Hepatocyte (in vitro differentiated cells): Measurements from ENCODE around the gene ZMYM4. TPM values are rescaled to one million over a fixed set of nuclear protein-coding genes. Genes with fewer than 3 reads are reported as not detected.
"Not testable (repeated sequence)": the region's sequence is repeated elsewhere in the genome, so short reads cannot be mapped to it uniquely, and the experiment has no call there.

ENCODE experiments used
- DNase-seq: peaks from one replicate; pipeline ENCODE4 v3.0.0-alpha.2; 2016; ENCODE audit warnings: low spot score
- H2AFZ ChIP-seq: fragments of 200-600 bp; sonication (generic); 2 replicates; pipeline ENCODE4 v1.6.0; 2016; ENCODE audit warnings: antibody characterized with exemption, mild to moderate bottlenecking
- H3K27ac ChIP-seq: fragments of 200-600 bp; sonication (generic); 2 replicates; pipeline ENCODE4 v1.5.1; 2016; ENCODE audit warnings: mild to moderate bottlenecking
- H3K27me3 ChIP-seq: fragments of 200-600 bp; sonication (generic); 2 replicates; pipeline ENCODE4 v1.6.1; 2016
- H3K36me3 ChIP-seq: fragments of 200-600 bp; sonication (generic); replicated peaks from 2 replicates; pipeline ENCODE4 v1.5.1; 2016; ENCODE audit warnings: low read depth; ENCODE audit not compliant: insufficient read depth
- H3K4me1 ChIP-seq: fragments of 200-600 bp; sonication (generic); 2 replicates; pipeline ENCODE4 v1.5.1; 2016; ENCODE audit warnings: mild to moderate bottlenecking, moderate library complexity; ENCODE audit not compliant: insufficient read depth
- H3K4me2 ChIP-seq: fragments of 200-600 bp; sonication (generic); 2 replicates; pipeline ENCODE4 v1.6.0; 2016
- H3K4me3 ChIP-seq: fragments of 200-600 bp; sonication (generic); 2 replicates; pipeline ENCODE4 v1.5.1; 2016; ENCODE audit warnings: mild to moderate bottlenecking
- H3K79me2 ChIP-seq: fragments of 200-600 bp; sonication (generic); 2 replicates; pipeline ENCODE4 v1.6.0; 2017; ENCODE audit warnings: mild to moderate bottlenecking
- H3K9me2 ChIP-seq: fragments of 200-600 bp; sonication (generic); replicated peaks from 2 replicates; pipeline ENCODE4 v1.6.0; 2017; ENCODE audit warnings: mild to moderate bottlenecking; ENCODE audit not compliant: insufficient read depth
- H3K9me3 ChIP-seq: fragments of 200-600 bp; sonication (generic); 2 replicates; pipeline ENCODE4 v1.5.1; 2016; ENCODE audit warnings: low read depth, mild to moderate bottlenecking
- H4K20me1 ChIP-seq: fragments of 200-600 bp; sonication (generic); 2 replicates; pipeline ENCODE4 v1.6.0; 2016; ENCODE audit warnings: mild to moderate bottlenecking; ENCODE audit not compliant: insufficient read depth, poor library complexity, severe bottlenecking
- CTCF ChIP-seq: fragments of 200-600 bp; sonication (generic); IDR thresholded peaks from 2 replicates; pipeline ENCODE4 v1.5.1; 2016; ENCODE audit warnings: antibody characterized with exemption, mild to moderate bottlenecking; ENCODE audit not compliant: poor library complexity
- EZH2 ChIP-seq: fragments of 200-600 bp; sonication (generic); IDR thresholded peaks from 2 replicates; pipeline ENCODE4 v1.6.1; 2016; ENCODE audit warnings: antibody characterized with exemption, mild to moderate bottlenecking, borderline replicate concordance
- EZH2phosphoT487 ChIP-seq: fragments of 200-600 bp; sonication (generic); IDR thresholded peaks from one replicate; pipeline ENCODE4 v1.6.1; 2018; ENCODE audit warnings: antibody characterized with exemption, mild to moderate bottlenecking, low read depth, moderate library complexity; ENCODE audit not compliant: unreplicated experiment, severe bottlenecking
- WGBS: methylation state at CpG from one replicate; pipeline ENCODE4 v1.1.6; 2016; ENCODE audit warnings: low lambda C conversion rate; ENCODE audit errors: missing lambda C conversion rate; 5-methylcytosine and 5-hydroxymethylcytosine counted together
- polyA plus RNA-seq: library from polyadenylated mRNA; unstranded; fragments of >200 nt; fragmentation: Nextera tagmentation; extraction: Ambion mirVana; gene quantifications from 2 replicates; pipeline ENCODE4 v1.2.1, GENCODE V29; 2016
- small RNA-seq: library from RNA; depleted of rRNA; stranded (forward); fragments of <200 nt; gene quantifications from one replicate; pipeline ENCODE3, GENCODE V24; 2014
- total RNA-seq: library from RNA; depleted of rRNA; stranded (reverse); fragments of >200 nt; gene quantifications from 2 replicates; pipeline ENCODE4 v1.2.3, GENCODE V29; 2014

The ZMYM4 gene
- total and polyA plus RNA-seq, 2 experiments from 2014 or later: 17.6 to 43.4 TPM

GRCh38 chr1:35463232-35463631 is 194.7 kb downstream of the ZMYM4 start:
- no peak for TF ChIP-seq CTCF
- no peak for TF ChIP-seq EZH2phosphoT487
- no peak for TF ChIP-seq EZH2
- peaks cover 3% of the 10 kb centered on the region for H3K36me3 ChIP-seq
- H3K9me3 ChIP-seq: no peaks in the 10 kb centered on the region

GRCh38 chr1:35463749-35464148 is 195.2 kb downstream of the ZMYM4 start:
- H3K36me3 ChIP-seq, H2AFZ ChIP-seq, H3K27ac ChIP-seq, H3K4me3 ChIP-seq, H4K20me1 ChIP-seq, DNase-seq, H3K9me2 ChIP-seq, H3K4me1 ChIP-seq, H3K27me3 ChIP-seq, H3K9me3 ChIP-seq, H3K4me2 ChIP-seq, H3K79me2 ChIP-seq: not testable (repeated sequence)
- 94% methylated on average over 2 of the region's 2 CpGs for WGBS

More at GRCh38 chr1:35463232-35463631, 194.7 kb downstream of the ZMYM4 start:
- WGBS: 91% methylated on average over 2 of the region's 2 CpGs
- Histone ChIP-seq H3K79me2 (no peaks in the 10 kb centered on the region), H4K20me1 (no peaks in the 10 kb centered on the region), H3K27ac (no peak overlapping the region), H3K4me3 (no peak overlapping the region), H2AFZ (no peak overlapping the region), H3K27me3 (no peaks in the 10 kb centered on the region), H3K9me2 (no peaks in the 10 kb centered on the region), H3K4me1 (no peaks in the 10 kb centered on the region), H3K4me2 (no peak overlapping the region)
- DNase-seq: no peak

GRCh38 chr1:35466120-35466519 is 197.6 kb downstream of the ZMYM4 start:
- no peak overlapping the region for H3K4me2 ChIP-seq
- no peaks in the 10 kb centered on the region for H4K20me1 ChIP-seq
- no peak for DNase-seq
- 100% methylated on average over 1 of the region's 1 CpG for WGBS
- H3K27ac ChIP-seq: no peak overlapping the region
- peaks cover 9% of the 10 kb centered on the region for H3K36me3 ChIP-seq
- H2AFZ ChIP-seq: no peak overlapping the region
- H3K79me2 ChIP-seq: no peaks in the 10 kb centered on the region
- no peaks in the 10 kb centered on the region for H3K4me1 ChIP-seq
- TF ChIP-seq EZH2 (no peak), EZH2phosphoT487 (no peak), CTCF (no peak)
- H3K4me3 ChIP-seq: no peak overlapping the region
- no peaks in the 10 kb centered on the region for H3K27me3 ChIP-seq
- no peaks in the 10 kb centered on the region for H3K9me3 ChIP-seq
- no peaks in the 10 kb centered on the region for H3K9me2 ChIP-seq

- Histone ChIP-seq H3K4me3 (no peak overlapping the region), H3K79me2 (no peaks in the 10 kb centered on the region), H3K4me2 (no peak overlapping the region), H4K20me1 (no peaks in the 10 kb centered on the region), H3K27ac (no peak overlapping the region), H3K9me2 (no peaks in the 10 kb centered on the region), H2AFZ (no peak overlapping the region), H3K36me3 (peaks cover 6% of the 10 kb centered on the region), H3K9me3 (no peaks in the 10 kb centered on the region), H3K4me1 (no peaks in the 10 kb centered on the region), H3K27me3 (no peaks in the 10 kb centered on the region)
- TF ChIP-seq EZH2 (no peak), EZH2phosphoT487 (no peak), CTCF (no peak)
- no peak for DNase-seq
- WGBS: 96% methylated on average over 4 of the region's 4 CpGs
These were observed 202.6 kb downstream of the ZMYM4 start for GRCh38 chr1:35470977-35471613.

Small RNAs within 50 kb of the gene (small RNA-seq; reads per million reads assigned to genes)
- gene RF00091: not detected

Other genes with a start within 250 kb of the ZMYM4 start
- 16.7 and 20.7 TPM in 2 replicates for gene ZMYM6, start 236.8 kb upstream of the ZMYM4 start, total RNA-seq
- 10.6 and 11.3 TPM in 2 replicates for gene ZMYM6, start 236.8 kb upstream of the ZMYM4 start, polyA plus RNA-seq
- gene ZMYM1, start 189.3 kb upstream of the ZMYM4 start, total RNA-seq: 17.9 and 18.7 TPM in 2 replicates
- 3.8 and 4.7 TPM in 2 replicates for gene ZMYM1, start 189.3 kb upstream of the ZMYM4 start, polyA plus RNA-seq
- 138 and 183 TPM in 2 replicates for gene SFPQ, start 75.6 kb upstream of the ZMYM4 start, total RNA-seq
- 165 and 170 TPM in 2 replicates for gene SFPQ, start 75.6 kb upstream of the ZMYM4 start, polyA plus RNA-seq